Heart left ventricle (tissue), 16 donors: ENCODE data around the gene TREM1. TPM values are rescaled to one million over a fixed set of nuclear protein-coding genes. Genes with fewer than 3 reads are reported as not detected.

Experiments used
- ATAC-seq, 4 donors: fragments of 200-7000 bp; cut with Tn5 transposase; one replicate each; pipeline ENCODE4 v1.9.1; 2020 to 2022; ENCODE audit warnings: moderate library complexity in 4 of 4, mild to moderate bottlenecking in 3 of 4, moderate number of reproducible peaks in 1 of 4
- DNase-seq, 5 donors: peaks; one replicate each; pipeline ENCODE4 v3.0.0-alpha.2; 2020
- H3K27ac ChIP-seq, 12 donors: fragments of 200-600 bp; sonication (generic) in 4 of 12; one replicate each; pipeline versions ENCODE4 v1.5.0 to v1.8.0; 2016 to 2022; ENCODE audit warnings: mild to moderate bottlenecking in 2 of 12
- H3K27me3 ChIP-seq, 9 donors: fragments of 200-600 bp; sonication (generic) in 2 of 9; one replicate each; pipeline versions ENCODE4 v1.5.1 to v1.8.0; 2016 to 2022; ENCODE audit warnings: mild to moderate bottlenecking in 3 of 9
- H3K36me3 ChIP-seq, 9 donors: fragments of 200-600 bp; sonication (generic) in 2 of 9; one replicate each; pipeline versions ENCODE4 v1.5.0 to v1.8.0; 2018 to 2022; ENCODE audit warnings: mild to moderate bottlenecking in 2 of 9
- H3K4me1 ChIP-seq, 12 donors: fragments of 200-600 bp; sonication (generic) in 4 of 12; one replicate each; pipeline versions ENCODE4 v1.5.0 to v1.8.0; 2016 to 2022; ENCODE audit warnings: mild to moderate bottlenecking in 3 of 12
- H3K4me3 ChIP-seq, 12 donors: fragments of 200-600 bp; sonication (generic) in 4 of 12; one replicate each; pipeline versions ENCODE4 v1.5.0 to v1.8.0; 2017 to 2022; ENCODE audit warnings: mild to moderate bottlenecking in 9 of 12, moderate library complexity in 4 of 12
- H3K9me3 ChIP-seq, 12 donors: fragments of 200-600 bp; sonication (generic) in 4 of 12; one replicate each; pipeline versions ENCODE4 v1.5.0 to v1.8.0; 2016 to 2022; ENCODE audit warnings: mild to moderate bottlenecking in 1 of 12
- CTCF ChIP-seq, 12 donors: fragments of 200-600 bp; sonication (generic) in 4 of 12; IDR thresholded peaks; one replicate each; pipeline versions ENCODE4 v1.5.0 to v1.8.0; 2018 to 2022; ENCODE audit warnings: antibody characterized with exemption in 12 of 12, mild to moderate bottlenecking in 5 of 12
- POLR2A ChIP-seq, 2 donors: fragments of 450-650 bp; IDR thresholded peaks; one replicate each; pipeline ENCODE4 v1.6.1; 2017; ENCODE audit warnings: antibody characterized with exemption in 2 of 2, mild to moderate bottlenecking in 2 of 2, moderate library complexity in 2 of 2
- WGBS, 4 donors: extraction: QIAGEN DNeasy Blood & Tissue Kit in 2 of 4; methylation state at CpG; one replicate each; pipeline versions ENCODE4 v1.1.5 to v1.1.7; 2013 to 2018; 5-methylcytosine and 5-hydroxymethylcytosine counted together
- intact Hi-C, 10 donors: fragments of 100-400 bp; cut with DNase I; formaldehyde crosslinking; loops; one replicate each; pipeline versions ENCODE4 v1.11.1 to v1.14.2; 2022
- polyA plus RNA-seq, 2 donors: library from polyadenylated mRNA; stranded (reverse); fragments of 200-250 nt; gene quantifications; one replicate each; pipeline ENCODE4 v1.2.3, GENCODE V29; 2013
- total RNA-seq, 9 donors: library from RNA; depleted of rRNA in 2 of 9; stranded (reverse); fragments of >200 nt in 2 of 9; fragmentation: NEBNext Ultra II Directional in 3 of 9; extraction: Animal tissue kit (Norgen Biotek cat#: 25700) in 3 of 9; gene quantifications; one replicate each; pipeline versions ENCODE4 v1.1.0 to v1.2.4, GENCODE V29; 2016 to 2023
- donor health status: ischemic (EF 13 %, LVEDD 7.1; RV severe dilation, severe dysfunction).
- donor health status: healthy with polysubstance abuse.
- donor health status: DM: no; HTN: yes; CAD: no.
- donor health status: DM: no; HTN: no; CAD: no.
- donor health status: ischemic (EF 25% LVEDD 6.9; RV normal size, moderate dysfunction).
- donor health status: ischemic (EF 25% LVEDD 5.7; RV mildly dilated, moderate dysfunction).
- donor health status: healthy.
- donor health status: DM: yes; HTN: yes; CAD: no.
- donor health status: ischemic (EF 35%, LVEDD 5.7; RV mildly dilated, moderate dysfunction).
- donor health status: nonischemic (EF 11% LVEDD 7.7; RV severe dilation, severe dysfunction).
- donor health status: DM: yes; HTN: yes; CAD: no.
- donor health status: PGD.
- donor health status: ischemic (EF 29% LVEDD 5.4; RV normal size, mild dysfunction).
- donor health status: nonischemic (EF 23%, LVEDD 6.1; RV moderate dilation, normal function).

The TREM1 gene
- total and polyA plus RNA-seq, 11 donors, result 0.19 to 18.4 (median 0.75) TPM

GRCh38 chr6:41268478-41268877, 18.0 kb downstream of the TREM1 start:
- no peaks in the 10 kb centered on the region for H3K36me3 ChIP-seq
- no peaks in the 10 kb centered on the region for H3K27me3 ChIP-seq
- no peak overlapping the region for H3K27ac ChIP-seq
- peaks cover 0 to 15% (median 4%) of the 10 kb centered on the region in 12 donors for H3K9me3 ChIP-seq
- H3K4me3 ChIP-seq, result no peak overlapping the region
- peaks cover 0 to 11% (median 0%) of the 10 kb centered on the region in 12 donors for H3K4me1 ChIP-seq
- ATAC-seq, result no peak
- no peak for TF ChIP-seq CTCF (IDR thresholded peaks at IDR 0.05)
- no peak for TF ChIP-seq POLR2A (IDR thresholded peaks at IDR 0.05)
- no peak for DNase-seq
- intact Hi-C loops, result no loop called here

- no peak for TF ChIP-seq POLR2A (IDR thresholded peaks at IDR 0.05)
- no peak for TF ChIP-seq CTCF (IDR thresholded peaks at IDR 0.05)
- H3K27ac ChIP-seq, result no peak overlapping the region
- H3K27me3 ChIP-seq, result no peaks in the 10 kb centered on the region
- ATAC-seq, result no peak
- no peaks in the 10 kb centered on the region for H3K36me3 ChIP-seq
- H3K4me1 ChIP-seq, result no peaks in the 10 kb centered on the region
- no peak overlapping the region for H3K4me3 ChIP-seq
- DNase-seq, result no peak
- H3K9me3 ChIP-seq, result peaks cover 0 to 34% (median 22%) of the 10 kb centered on the region in 12 donors
- intact Hi-C loops, result no loop called here
Observed at GRCh38 chr6:41266541-41266940, 19.9 kb downstream of the TREM1 start.

GRCh38 chr6:41263267-41263666, 23.2 kb downstream of the TREM1 start:
- DNase-seq (no peak), ATAC-seq (no peak)
- H3K27ac ChIP-seq, result no peak overlapping the region
- no peak overlapping the region for H3K4me3 ChIP-seq
- no peaks in the 10 kb centered on the region for H3K4me1 ChIP-seq
- H3K9me3 ChIP-seq, result peaks cover 0 to 57% (median 28%) of the 10 kb centered on the region in 12 donors
- 90 to 98% (median 94%) methylated on average over 1 of the region's 1 CpG for WGBS, 4 donors
- H3K27me3 ChIP-seq, result no peaks in the 10 kb centered on the region
- no peaks in the 10 kb centered on the region for H3K36me3 ChIP-seq
- TF ChIP-seq POLR2A (IDR thresholded peaks at IDR 0.05) (no peak), CTCF (IDR thresholded peaks at IDR 0.05) (no peak)
- intact Hi-C loops, result no loop called here

- 61 to 68% (median 66%) methylated on average over 2 of the region's 2 CpGs for WGBS, 4 donors
- no peak for ATAC-seq
- Histone ChIP-seq H3K27me3 (no peaks in the 10 kb centered on the region), H3K4me1 (no peaks in the 10 kb centered on the region), H3K9me3 (peaks cover 0 to 65% (median 28%) of the 10 kb centered on the region in 12 donors), H3K27ac (no peak overlapping the region), H3K4me3 (no peak overlapping the region), H3K36me3 (no peaks in the 10 kb centered on the region)
- intact Hi-C loops, result no loop called here
- DNase-seq, result no peak
- TF ChIP-seq POLR2A (IDR thresholded peaks at IDR 0.05) (no peak), CTCF (IDR thresholded peaks at IDR 0.05) (no peak)
Observed at GRCh38 chr6:41262401-41262800, 24.1 kb downstream of the TREM1 start.
